OCI-LY3 (cell line): ENCODE data around the gene SAMD11.

ENCODE experiments used
- EZH2phosphoT487 ChIP-seq: fragments of 200-600 bp; shearing (Covaris generic); IDR thresholded peaks from 2 replicates; pipeline ENCODE4 v1.6.1; 2018; ENCODE audit warnings: antibody characterized with exemption, mixed run types, low read depth
- TF ChIP-seq, protein P1 (sequence below): fragments of 200-600, 300-600 bp; sonication (generic); IDR thresholded peaks from 2 replicates; pipeline ENCODE4 v1.5.1; 2014; ENCODE audit warnings: antibody characterized with exemption, low read length, low read depth

DNA sequence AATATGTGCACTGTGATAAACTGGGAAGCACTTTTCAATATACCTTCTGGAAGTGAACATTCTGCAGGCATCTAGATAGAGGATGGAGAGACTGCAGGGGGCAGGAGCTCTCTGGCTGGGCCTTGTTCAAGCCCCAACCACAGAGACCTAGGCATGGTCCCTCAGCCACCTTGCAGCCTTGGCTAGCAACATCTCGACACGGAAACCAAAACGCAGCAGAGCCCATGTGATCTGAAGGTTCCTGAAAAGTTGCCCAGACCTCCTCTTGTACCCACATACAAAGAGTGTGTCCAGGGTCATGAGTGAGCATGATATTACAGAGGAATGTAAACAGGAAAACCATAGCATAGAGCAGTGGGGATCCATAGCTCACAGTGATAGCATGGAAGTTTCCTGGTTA, 33.1 kb upstream of the SAMD11 start:
- TF ChIP-seq, protein P1, sequence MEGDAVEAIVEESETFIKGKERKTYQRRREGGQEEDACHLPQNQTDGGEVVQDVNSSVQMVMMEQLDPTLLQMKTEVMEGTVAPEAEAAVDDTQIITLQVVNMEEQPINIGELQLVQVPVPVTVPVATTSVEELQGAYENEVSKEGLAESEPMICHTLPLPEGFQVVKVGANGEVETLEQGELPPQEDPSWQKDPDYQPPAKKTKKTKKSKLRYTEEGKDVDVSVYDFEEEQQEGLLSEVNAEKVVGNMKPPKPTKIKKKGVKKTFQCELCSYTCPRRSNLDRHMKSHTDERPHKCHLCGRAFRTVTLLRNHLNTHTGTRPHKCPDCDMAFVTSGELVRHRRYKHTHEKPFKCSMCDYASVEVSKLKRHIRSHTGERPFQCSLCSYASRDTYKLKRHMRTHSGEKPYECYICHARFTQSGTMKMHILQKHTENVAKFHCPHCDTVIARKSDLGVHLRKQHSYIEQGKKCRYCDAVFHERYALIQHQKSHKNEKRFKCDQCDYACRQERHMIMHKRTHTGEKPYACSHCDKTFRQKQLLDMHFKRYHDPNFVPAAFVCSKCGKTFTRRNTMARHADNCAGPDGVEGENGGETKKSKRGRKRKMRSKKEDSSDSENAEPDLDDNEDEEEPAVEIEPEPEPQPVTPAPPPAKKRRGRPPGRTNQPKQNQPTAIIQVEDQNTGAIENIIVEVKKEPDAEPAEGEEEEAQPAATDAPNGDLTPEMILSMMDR, result no peak
- no peak for TF ChIP-seq EZH2phosphoT487
